Activated CD8-positive, alpha-beta memory T cell treated with anti-CD3 and anti-CD28 coated beads, Interleukin-2, amount 10 ng/mL, durations not matched to agents 7 days and 5 days (primary cell): ENCODE measurements around the gene EPHB4. TPM values are rescaled to one million over a fixed set of nuclear protein-coding genes. Genes with fewer than 3 reads are reported as not detected.

Source experiments
- ATAC-seq: fragments of 150-1000 bp; cut with Tn5 transposase; one replicate; pipeline ENCODE4 v1.10.0; 2021; ENCODE audit warnings: moderate library complexity
- CTCF ChIA-PET: fragments of 350-600 bp; sonication (Branson Sonifier 250); formaldehyde crosslinking; loops from one replicate; lab custom pipeline; 2021; ENCODE audit warnings: antibody characterized with exemption; lab: Charles Lee
- DNase-seq: peaks from one replicate; pipeline ENCODE4 v3.0.0-alpha.2; 2020
- H3K27ac Mint-ChIP-seq: one replicate; pipeline ENCODE4 v1.8.0; 2021; ENCODE audit warnings: mild to moderate bottlenecking, mixed read lengths
- H3K27me3 Mint-ChIP-seq: one replicate; pipeline ENCODE4 v1.8.0; 2021; ENCODE audit warnings: mixed read lengths
- H3K36me3 Mint-ChIP-seq: one replicate; pipeline ENCODE4 v1.8.0; 2021; ENCODE audit warnings: mild to moderate bottlenecking, mixed read lengths
- H3K4me1 Mint-ChIP-seq: one replicate; pipeline ENCODE4 v1.8.0; 2021; ENCODE audit warnings: mixed read lengths
- H3K4me3 Mint-ChIP-seq: one replicate; pipeline ENCODE4 v1.8.0; 2021; ENCODE audit warnings: mild to moderate bottlenecking, moderate library complexity, mixed read lengths
- H3K9me3 Mint-ChIP-seq: one replicate; pipeline ENCODE4 v1.8.0; 2022; ENCODE audit warnings: low read depth, mixed read lengths
- total RNA-seq, 2 experiments: library from RNA; stranded (reverse); gene quantifications; one replicate each; pipeline ENCODE4 v1.2.3, GENCODE V29; 2021

The EPHB4 gene
- 1 to 10 TPM; 1.3 to 2.0 TPM for total RNA-seq

GRCh38 chr7:100827330-100828226, at the start of gene EPHB4:
Gene EPHB4, minus strand, starts transcription at chr7:100827523. Its CDS starts 493 bp downstream, at chr7:100827030.
- H3K27me3 Mint-ChIP-seq = peaks cover 44% of the 10 kb centered on the region
- CTCF ChIA-PET = interaction anchor here (0.5 to 1.3 kb wide), 3 partner anchors 11 to 314 kb away, joined by 3 to 4 read pairs (median 3); no protein-coding TSS in a partner anchor
- H3K36me3 Mint-ChIP-seq = no peaks in the 10 kb centered on the region
- no peak within 1 kb of the TSS for H3K27ac Mint-ChIP-seq
- H3K4me3 Mint-ChIP-seq = peak within 1 kb of the TSS; percentile 24
- H3K9me3 Mint-ChIP-seq = no peaks in the 10 kb centered on the region
- H3K4me1 Mint-ChIP-seq = peaks cover 14% of the 10 kb centered on the region
- ATAC-seq = peak; percentile 60
- no peak for DNase-seq

GRCh38 chr7:100875356-100875751, 48.0 kb upstream of the EPHB4 start:
- DNase-seq = peak; percentile 68
- H3K4me1 Mint-ChIP-seq = peaks cover 55% of the 10 kb centered on the region

GRCh38 chr7:100874577-100875355, 47.4 kb upstream of the EPHB4 start, which contains the start of gene SRRT:
Gene SRRT, plus strand, starts transcription at chr7:100875103. Its CDS starts 488 bp downstream, at chr7:100875591.
- ATAC-seq = peak; percentile 96
- peaks cover 63% of the 10 kb centered on the region for H3K36me3 Mint-ChIP-seq
- H3K4me1 Mint-ChIP-seq = peaks cover 51% of the 10 kb centered on the region
- CTCF ChIA-PET = interaction anchor here (0.6 to 5.3 kb wide), 7 partner anchors 14 to 210 kb away, joined by 3 to 44 read pairs (median 5); partner anchors contain the start of genes ACHE, POP7, SLC12A9 and UFSP1
- no peaks in the 10 kb centered on the region for H3K9me3 Mint-ChIP-seq
- peak within 1 kb of the TSS; percentile 100 for H3K27ac Mint-ChIP-seq
- H3K27me3 Mint-ChIP-seq = no peaks in the 10 kb centered on the region
- peak within 1 kb of the TSS; percentile 100 for H3K4me3 Mint-ChIP-seq
- peak; percentile 99 for DNase-seq

More at GRCh38 chr7:100875356-100875751, 48.0 kb upstream of the EPHB4 start:
- Mint-ChIP-seq H3K27me3 (no peaks in the 10 kb centered on the region), H3K4me3 (peak overlapping the region; percentile 100), H3K9me3 (no peaks in the 10 kb centered on the region), H3K36me3 (peaks cover 66% of the 10 kb centered on the region), H3K27ac (peak overlapping the region; percentile 100)
- CTCF ChIA-PET = interaction anchor here (1.1 to 5.3 kb wide), 7 partner anchors 9 to 209 kb away, joined by 3 to 44 read pairs (median 5); partner anchors contain the start of genes ACHE, POP7, SLC12A9 and UFSP1
- peak; percentile 48 for ATAC-seq

- Mint-ChIP-seq H3K4me1 (peaks cover 48% of the 10 kb centered on the region), H3K4me3 (peak overlapping the region; percentile 100), H3K27ac (peak overlapping the region; percentile 100), H3K36me3 (peaks cover 61% of the 10 kb centered on the region), H3K27me3 (no peaks in the 10 kb centered on the region), H3K9me3 (no peaks in the 10 kb centered on the region)
- DNase-seq (no peak), ATAC-seq (peak; percentile 0)
- CTCF ChIA-PET = interaction anchor here (1.1 kb wide), 1 partner anchor 210 kb away, joined by 3 read pairs; no protein-coding TSS in a partner anchor
These were observed 46.9 kb upstream of the EPHB4 start for GRCh38 chr7:100874300-100874576.

- ATAC-seq = no peak
- H3K36me3 Mint-ChIP-seq = peaks cover 58% of the 10 kb centered on the region
- peaks cover 47% of the 10 kb centered on the region for H3K4me1 Mint-ChIP-seq
- CTCF ChIA-PET = no interaction called here
- H3K27me3 Mint-ChIP-seq = no peaks in the 10 kb centered on the region
- no peak for DNase-seq
- no peaks in the 10 kb centered on the region for H3K9me3 Mint-ChIP-seq
- H3K27ac Mint-ChIP-seq = peak overlapping the region; percentile 100
- H3K4me3 Mint-ChIP-seq = peak overlapping the region; percentile 100
These were observed 46.4 kb upstream of the EPHB4 start for GRCh38 chr7:100873599-100874299.

- Mint-ChIP-seq H3K27me3 (no peaks in the 10 kb centered on the region), H3K9me3 (no peaks in the 10 kb centered on the region), H3K4me1 (peaks cover 22% of the 10 kb centered on the region), H3K27ac (peak overlapping the region; percentile 89), H3K4me3 (peak overlapping the region; percentile 91), H3K36me3 (peaks cover 22% of the 10 kb centered on the region)
- ATAC-seq = peak; percentile 16
- no peak for DNase-seq
- CTCF ChIA-PET = interaction anchor here (1.5 to 1.6 kb wide), 2 partner anchors 15 to 162 kb away, joined by 3 to 8 read pairs; partner anchors contain the start of genes POP7 and SLC12A9
These were observed 40.6 kb upstream of the EPHB4 start for GRCh38 chr7:100867776-100868485.

GRCh38 chr7:100867040-100867775, 39.9 kb upstream of the EPHB4 start, which contains the start of gene TRIP6:
Gene TRIP6, plus strand, starts transcription at chr7:100867387. Its CDS starts 111 bp downstream, at chr7:100867498.
- H3K27ac Mint-ChIP-seq = peak within 1 kb of the TSS; percentile 92
- DNase-seq (peak; percentile 77), ATAC-seq (peak; percentile 73)
- no peaks in the 10 kb centered on the region for H3K27me3 Mint-ChIP-seq
- CTCF ChIA-PET = interaction anchor here (1.2 to 1.6 kb wide), 2 partner anchors 15 to 192 kb away, joined by 4 to 8 read pairs; partner anchors contain the start of gene SLC12A9
- no peaks in the 10 kb centered on the region for H3K9me3 Mint-ChIP-seq
- peaks cover 22% of the 10 kb centered on the region for H3K4me1 Mint-ChIP-seq
- H3K4me3 Mint-ChIP-seq = peak within 1 kb of the TSS; percentile 91
- H3K36me3 Mint-ChIP-seq = peaks cover 19% of the 10 kb centered on the region

- peak overlapping the region; percentile 92 for H3K27ac Mint-ChIP-seq
- peak overlapping the region; percentile 91 for H3K4me3 Mint-ChIP-seq
- H3K27me3 Mint-ChIP-seq = no peaks in the 10 kb centered on the region
- H3K9me3 Mint-ChIP-seq = no peaks in the 10 kb centered on the region
- H3K36me3 Mint-ChIP-seq = peaks cover 17% of the 10 kb centered on the region
- peaks cover 22% of the 10 kb centered on the region for H3K4me1 Mint-ChIP-seq
- ATAC-seq (no peak), DNase-seq (no peak)
- CTCF ChIA-PET = interaction anchor here (1.2 to 1.6 kb wide), 2 partner anchors 14 to 192 kb away, joined by 4 to 8 read pairs; partner anchors contain the start of gene SLC12A9
These were observed 39.4 kb upstream of the EPHB4 start for GRCh38 chr7:100866729-100867039.

- no peak for DNase-seq
- peak overlapping the region; percentile 91 for H3K4me3 Mint-ChIP-seq
- CTCF ChIA-PET = interaction anchor here (1.2 to 3.1 kb wide), 3 partner anchors 14 to 193 kb away, joined by 4 to 14 read pairs (median 8); partner anchors contain the start of gene SLC12A9
- peak overlapping the region; percentile 92 for H3K27ac Mint-ChIP-seq
- peaks cover 12% of the 10 kb centered on the region for H3K36me3 Mint-ChIP-seq
- no peak for ATAC-seq
- H3K9me3 Mint-ChIP-seq = no peaks in the 10 kb centered on the region
- no peaks in the 10 kb centered on the region for H3K27me3 Mint-ChIP-seq
- H3K4me1 Mint-ChIP-seq = peaks cover 22% of the 10 kb centered on the region
These were observed 38.8 kb upstream of the EPHB4 start for GRCh38 chr7:100865938-100866728.

- Mint-ChIP-seq H3K36me3 (peaks cover 12% of the 10 kb centered on the region), H3K27ac (no peak overlapping the region), H3K4me1 (peaks cover 20% of the 10 kb centered on the region), H3K9me3 (no peaks in the 10 kb centered on the region), H3K27me3 (no peaks in the 10 kb centered on the region), H3K4me3 (no peak overlapping the region)
- no peak for ATAC-seq
- CTCF ChIA-PET = interaction anchor here (3.1 kb wide), 1 partner anchor 14 kb away, joined by 14 read pairs; the partner anchor contains the start of gene SLC12A9
- DNase-seq = no peak
These were observed 38.1 kb upstream of the EPHB4 start for GRCh38 chr7:100865372-100865911.
